ENCODE measurements around the gene SPEN. TPM values are rescaled to one million over a fixed set of nuclear protein-coding genes. Genes with fewer than 3 reads are reported as not detected.
"Not testable (repeated sequence)": the region's sequence is repeated elsewhere in the genome, so short reads cannot be mapped to it uniquely, and the experiment has no call there.

Gene SPEN
- total and polyA plus RNA-seq, 2 experiments from 2014 or later, result 24.3 to 25.9 TPM

DNA sequence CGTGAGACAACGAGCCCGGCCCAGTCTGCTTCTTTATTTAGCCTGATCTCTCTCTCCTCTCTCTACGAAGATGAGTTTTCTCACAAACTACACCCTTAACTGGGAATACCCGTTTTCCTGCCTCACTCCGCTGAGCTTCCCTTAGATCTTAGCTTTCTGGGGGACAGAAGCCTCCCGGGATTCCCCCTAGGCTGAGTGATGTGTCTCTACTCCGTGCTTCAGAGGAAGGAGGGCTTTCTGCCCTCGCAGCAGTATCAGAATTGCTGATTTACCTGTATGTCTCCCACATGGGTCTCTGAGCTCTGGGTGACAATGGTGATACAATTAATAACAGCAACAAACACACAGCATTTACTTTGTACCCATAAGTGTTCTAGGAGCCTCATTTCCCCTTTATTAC lies 127.3 kb downstream of the SPEN start:
- Histone ChIP-seq H3K4me1 (ENCODE audit: insufficient read depth) (peaks cover 9% of the 10 kb centered on the region), H3K27ac (peak overlapping the region; percentile 8), H3K4me3 (peak overlapping the region; percentile 95), H3K9me2 (replicated peaks; ENCODE audit: insufficient read depth) (no peaks in the 10 kb centered on the region), H3K36me3 (replicated peaks; ENCODE audit: insufficient read depth, low read depth) (no peaks in the 10 kb centered on the region), H3K4me2 (peak overlapping the region; percentile 87), H3K27me3 (no peaks in the 10 kb centered on the region), H3K9me3 (ENCODE audit: low read depth) (no peaks in the 10 kb centered on the region), H3K79me2 (peaks cover 58% of the 10 kb centered on the region), H2AFZ (no peak overlapping the region), H4K20me1 (ENCODE audit: insufficient read depth, poor library complexity, severe bottlenecking) (peaks cover 8% of the 10 kb centered on the region)
- TF ChIP-seq EZH2 (IDR thresholded peaks at IDR 0.05; ENCODE audit: borderline replicate concordance) (no peak), EZH2phosphoT487 (IDR thresholded peaks at IDR 0.05; ENCODE audit: low read depth, severe bottlenecking, unreplicated experiment) (no peak)
- TF ChIP-seq, protein P1, sequence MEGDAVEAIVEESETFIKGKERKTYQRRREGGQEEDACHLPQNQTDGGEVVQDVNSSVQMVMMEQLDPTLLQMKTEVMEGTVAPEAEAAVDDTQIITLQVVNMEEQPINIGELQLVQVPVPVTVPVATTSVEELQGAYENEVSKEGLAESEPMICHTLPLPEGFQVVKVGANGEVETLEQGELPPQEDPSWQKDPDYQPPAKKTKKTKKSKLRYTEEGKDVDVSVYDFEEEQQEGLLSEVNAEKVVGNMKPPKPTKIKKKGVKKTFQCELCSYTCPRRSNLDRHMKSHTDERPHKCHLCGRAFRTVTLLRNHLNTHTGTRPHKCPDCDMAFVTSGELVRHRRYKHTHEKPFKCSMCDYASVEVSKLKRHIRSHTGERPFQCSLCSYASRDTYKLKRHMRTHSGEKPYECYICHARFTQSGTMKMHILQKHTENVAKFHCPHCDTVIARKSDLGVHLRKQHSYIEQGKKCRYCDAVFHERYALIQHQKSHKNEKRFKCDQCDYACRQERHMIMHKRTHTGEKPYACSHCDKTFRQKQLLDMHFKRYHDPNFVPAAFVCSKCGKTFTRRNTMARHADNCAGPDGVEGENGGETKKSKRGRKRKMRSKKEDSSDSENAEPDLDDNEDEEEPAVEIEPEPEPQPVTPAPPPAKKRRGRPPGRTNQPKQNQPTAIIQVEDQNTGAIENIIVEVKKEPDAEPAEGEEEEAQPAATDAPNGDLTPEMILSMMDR (IDR thresholded peaks at IDR 0.05; ENCODE audit: poor library complexity), result no peak
- DNase-seq (ENCODE audit: low spot score), result no peak
- 53% methylated on average over 9 of the region's 9 CpGs for WGBS (ENCODE audit: low lambda C conversion rate, missing lambda C conversion rate)

DNA sequence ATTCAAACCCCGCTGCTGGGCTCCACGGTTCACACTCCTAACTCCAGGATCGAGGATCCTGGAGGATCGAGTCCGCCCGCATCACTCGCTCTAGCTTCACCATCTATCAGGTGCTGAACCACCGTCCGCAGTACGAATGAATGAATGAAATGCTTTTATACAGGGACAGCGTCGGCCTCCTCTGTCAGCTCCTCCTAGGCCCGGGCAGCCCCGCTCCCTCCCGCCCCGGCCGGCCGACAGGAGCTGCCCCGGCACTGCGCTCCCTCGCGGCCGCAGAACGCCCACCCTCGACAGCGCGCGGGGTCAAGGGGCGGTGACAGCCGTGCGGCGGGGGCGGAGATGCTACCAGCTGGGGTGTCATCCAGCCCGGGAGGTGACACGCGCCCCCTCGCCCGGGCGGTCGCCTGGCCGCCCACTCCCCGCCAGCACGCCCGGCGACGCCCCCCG lies 127.9 kb downstream of the SPEN start:
- Histone ChIP-seq H3K27ac (peak overlapping the region; percentile 91), H3K9me2 (replicated peaks; ENCODE audit: insufficient read depth) (no peaks in the 10 kb centered on the region), H3K79me2 (peaks cover 53% of the 10 kb centered on the region), H3K9me3 (ENCODE audit: low read depth) (no peaks in the 10 kb centered on the region), H3K27me3 (no peaks in the 10 kb centered on the region), H4K20me1 (ENCODE audit: insufficient read depth, poor library complexity, severe bottlenecking) (peaks cover 8% of the 10 kb centered on the region), H2AFZ (peak overlapping the region; percentile 89), H3K36me3 (replicated peaks; ENCODE audit: insufficient read depth, low read depth) (no peaks in the 10 kb centered on the region), H3K4me3 (peak overlapping the region; percentile 95), H3K4me1 (ENCODE audit: insufficient read depth) (peaks cover 9% of the 10 kb centered on the region), H3K4me2 (peak overlapping the region; percentile 87)
- TF ChIP-seq EZH2 (IDR thresholded peaks at IDR 0.05; ENCODE audit: borderline replicate concordance), result no peak
- TF ChIP-seq, protein P1 (IDR thresholded peaks at IDR 0.05; ENCODE audit: poor library complexity), result peak; percentile 11
- 2% methylated on average over 12 of the region's 47 CpGs for WGBS (ENCODE audit: low lambda C conversion rate, missing lambda C conversion rate)
- DNase-seq (ENCODE audit: low spot score), result peak; percentile 83

DNA sequence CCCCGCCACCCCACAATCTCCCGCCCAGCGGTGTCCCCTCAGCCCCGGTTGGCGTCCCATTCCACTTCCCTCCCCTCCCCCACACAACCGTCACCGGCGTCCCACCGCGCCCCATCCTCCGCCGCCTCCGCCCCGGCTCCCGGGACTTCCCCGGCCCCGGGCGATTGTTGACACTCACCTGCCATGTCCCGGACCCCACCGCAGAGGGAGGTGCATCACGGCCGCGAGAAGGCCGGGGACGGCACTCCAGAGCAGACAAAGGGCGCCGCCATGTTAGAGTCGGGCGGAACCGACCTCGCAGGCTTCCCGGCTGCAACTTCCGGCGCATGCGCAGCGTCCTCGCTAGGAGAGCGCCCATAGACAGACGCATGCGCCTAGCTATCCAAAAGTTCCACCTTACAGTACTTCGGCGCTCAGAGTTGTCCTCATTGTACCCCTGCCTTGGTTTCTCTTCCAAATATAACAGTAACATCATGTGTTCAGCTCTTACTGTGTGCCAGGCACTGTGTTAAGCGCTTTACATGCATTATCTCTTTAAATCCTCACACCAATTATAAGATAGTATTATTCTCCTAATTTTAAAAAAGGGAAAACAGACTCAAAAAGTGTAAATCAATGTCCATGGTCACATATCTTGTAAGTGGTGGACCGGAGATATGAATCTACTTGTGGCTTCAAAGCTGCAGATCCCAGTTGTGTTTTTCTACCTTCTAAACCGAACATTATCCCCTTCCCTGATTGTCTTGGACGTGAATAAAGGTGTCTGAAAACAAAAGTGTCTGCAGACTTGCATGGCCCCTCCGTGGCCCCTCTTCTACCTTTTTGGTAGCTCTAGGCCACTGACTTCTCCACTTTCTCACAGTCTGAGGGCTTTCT lies 128.5 kb downstream of the SPEN start, which contains the start of gene ZBTB17:
Gene ZBTB17 (minus strand): TSS at position 297 of the 876 bp plus-strand sequence. CDS start 27,606 bp downstream, outside the sequence.
- peak; percentile 98 for DNase-seq (ENCODE audit: low spot score)
- H3K4me2 ChIP-seq, result peak within 1 kb of the TSS; percentile 87
- H3K27me3 ChIP-seq, result no peaks in the 10 kb centered on the region
- WGBS (ENCODE audit: low lambda C conversion rate, missing lambda C conversion rate), result 9% methylated on average over 41 of the region's 47 CpGs
- TF ChIP-seq EZH2 (IDR thresholded peaks at IDR 0.05; ENCODE audit: borderline replicate concordance), result no peak
- no peaks in the 10 kb centered on the region for H3K9me3 ChIP-seq (ENCODE audit: low read depth)
- H3K4me3 ChIP-seq, result peak within 1 kb of the TSS; percentile 95
- H3K79me2 ChIP-seq, result peaks cover 48% of the 10 kb centered on the region
- H3K4me1 ChIP-seq (ENCODE audit: insufficient read depth), result peaks cover 9% of the 10 kb centered on the region
- no peaks in the 10 kb centered on the region for H3K9me2 ChIP-seq (replicated peaks; ENCODE audit: insufficient read depth)
- peak within 1 kb of the TSS; percentile 91 for H3K27ac ChIP-seq
- H4K20me1 ChIP-seq (ENCODE audit: insufficient read depth, poor library complexity, severe bottlenecking), result peaks cover 8% of the 10 kb centered on the region
- peak within 1 kb of the TSS; percentile 89 for H2AFZ ChIP-seq
- no peaks in the 10 kb centered on the region for H3K36me3 ChIP-seq (replicated peaks; ENCODE audit: insufficient read depth, low read depth)

GRCh38 chr1:15977947-15978346 lies 130.4 kb downstream of the SPEN start:
- not testable (repeated sequence) for H3K9me2 ChIP-seq (replicated peaks; ENCODE audit: insufficient read depth); H3K36me3 ChIP-seq (replicated peaks; ENCODE audit: insufficient read depth, low read depth); H3K4me1 ChIP-seq (ENCODE audit: insufficient read depth); H2AFZ ChIP-seq; H4K20me1 ChIP-seq (ENCODE audit: insufficient read depth, poor library complexity, severe bottlenecking); DNase-seq (ENCODE audit: low spot score); H3K4me2 ChIP-seq; H3K27ac ChIP-seq; H3K4me3 ChIP-seq; H3K27me3 ChIP-seq; H3K9me3 ChIP-seq (ENCODE audit: low read depth)
- H3K79me2 ChIP-seq, result peaks cover 29% of the 10 kb centered on the region
- WGBS (ENCODE audit: low lambda C conversion rate, missing lambda C conversion rate), result 95% methylated on average over 4 of the region's 4 CpGs
